NCI-H226 (cell line): ENCODE measurements around the gene GUCY1A2.

Experiments used
- DNase-seq: peaks from one replicate; pipeline ENCODE4 v3.0.0-alpha.2; 2015

The GUCY1A2 gene

GRCh38 chr11:106624377-106624776 is 393.9 kb downstream of the GUCY1A2 start:
- no peak for DNase-seq
